GM06990 (cell line): ENCODE results near the gene CTRL.
A peak's percentile ranks its signal among the peaks of the same experiment; 100 is the strongest.

Experiments
- DNase-seq: peaks from one replicate; pipeline ENCODE4 v3.0.0-alpha.2; 2011; ENCODE audit not compliant: insufficient read length; ENCODE audit errors: extremely low read depth
- H3K27me3 ChIP-seq: replicated peaks from 2 replicates; pipeline ENCODE4 v1.6.0; 2011; ENCODE audit warnings: low read length; ENCODE audit not compliant: control insufficient read depth, insufficient read depth
- H3K36me3 ChIP-seq: 2 replicates; pipeline ENCODE4 v1.5.1; 2011; ENCODE audit warnings: low read length; ENCODE audit not compliant: control insufficient read depth, insufficient read depth
- H3K4me3 ChIP-seq: replicated peaks from 2 replicates; pipeline ENCODE4 v1.5.1; 2011; ENCODE audit warnings: low read depth, mild to moderate bottlenecking, control low read depth, low read length
- CTCF ChIP-seq: IDR thresholded peaks from 2 replicates; pipeline ENCODE4 v1.5.1; 2011; ENCODE audit warnings: low read length, control low read depth, mild to moderate bottlenecking, inconsistent platforms; ENCODE audit not compliant: insufficient read depth, poor library complexity, severe bottlenecking

The CTRL gene

GRCh38 chr16:67935402-67936123, 3.9 kb upstream of the CTRL start:
- no peak for TF ChIP-seq CTCF
- peak; percentile 92 for DNase-seq
- H3K36me3 ChIP-seq: peaks cover 42% of the 10 kb centered on the region
- H3K4me3 ChIP-seq: peak overlapping the region; percentile 98
- no peaks in the 10 kb centered on the region for H3K27me3 ChIP-seq

GRCh38 chr16:67935101-67935401, 3.4 kb upstream of the CTRL start:
- peaks cover 42% of the 10 kb centered on the region for H3K36me3 ChIP-seq
- DNase-seq: no peak
- H3K27me3 ChIP-seq: no peaks in the 10 kb centered on the region
- peak overlapping the region; percentile 98 for H3K4me3 ChIP-seq
- TF ChIP-seq CTCF: no peak

- Histone ChIP-seq H3K27me3 (no peaks in the 10 kb centered on the region), H3K4me3 (no peak overlapping the region), H3K36me3 (peaks cover 46% of the 10 kb centered on the region)
- TF ChIP-seq CTCF: no peak
- DNase-seq: no peak
These were observed 2.8 kb upstream of the CTRL start for GRCh38 chr16:67934306-67935100.

GRCh38 chr16:67933805-67934204, 2.1 kb upstream of the CTRL start:
- no peak for DNase-seq
- H3K4me3 ChIP-seq: no peak overlapping the region
- H3K36me3 ChIP-seq: peaks cover 45% of the 10 kb centered on the region
- TF ChIP-seq CTCF: no peak
- no peaks in the 10 kb centered on the region for H3K27me3 ChIP-seq

- Histone ChIP-seq H3K27me3 (no peaks in the 10 kb centered on the region), H3K36me3 (peaks cover 56% of the 10 kb centered on the region), H3K4me3 (no peak overlapping the region)
- DNase-seq: no peak
- no peak for TF ChIP-seq CTCF
These were observed 789 bp upstream of the CTRL start for GRCh38 chr16:67932462-67932840.
